K562 (cell line): ENCODE data around the gene LY6G5B. TPM values are rescaled to one million over a fixed set of nuclear protein-coding genes. Genes with fewer than 3 reads are reported as not detected.

Experiments
- CC2D1A ChIP-seq: fragments of 450-650 bp; IDR thresholded peaks from 2 replicates; pipeline ENCODE4 v1.6.1; 2017; ENCODE audit warnings: mild to moderate bottlenecking
- CXXC5 ChIP-seq: fragments of 250-450 bp; sonication (Bioruptor Pico); IDR thresholded peaks from 2 replicates; pipeline ENCODE4 v1.8.0; 2022; ENCODE audit warnings: inconsistent platforms, mild to moderate bottlenecking, moderate library complexity
- GTF2F1 ChIP-seq: IDR thresholded peaks from 2 replicates; pipeline ENCODE4 v1.6.1; 2011; ENCODE audit warnings: low read depth, low read length, improper control_type of control experiment
- MAFG ChIP-seq: fragments of 450-650 bp; conservative IDR thresholded peaks from 2 replicates; pipeline ENCODE4 v1.6.1; 2016; ENCODE audit warnings: missing genetic modification characterization, missing compliant biosample characterization
- MYNN ChIP-seq, 2 experiments: sonication (generic); formaldehyde crosslinking in 1 of 2; IDR thresholded peaks; 2 replicates each; pipeline versions ENCODE4 v1.5.0 to v1.6.1; 2016 to 2020; ENCODE audit warnings: antibody characterized with exemption in 1 of 2, missing genetic modification reagents in 1 of 2
- NFXL1 ChIP-seq: fragments of 450-650 bp; formaldehyde crosslinking; IDR thresholded peaks from 2 replicates; pipeline ENCODE4 v1.4.0; 2021; ENCODE audit warnings: mild to moderate bottlenecking
- TEAD1 ChIP-seq, 2 experiments: fragments of 450-650 bp in 1 of 2; sonication (generic) in 1 of 2; formaldehyde crosslinking; IDR thresholded peaks; 2 replicates each; pipeline versions ENCODE4 v1.4.0 to v1.8.0; 2020 to 2022; ENCODE audit warnings: mild to moderate bottlenecking in 2 of 2, missing genetic modification reagents in 1 of 2
- ZNF212 ChIP-seq: fragments of 450-650 bp; formaldehyde crosslinking; IDR thresholded peaks from 2 replicates; pipeline ENCODE4 v1.4.0; 2020; ENCODE audit warnings: mild to moderate bottlenecking
- polyA plus RNA-seq, 8 experiments: library from polyadenylated mRNA; depleted of rRNA in 4 of 8; stranded (reverse) in 5 of 8; unstranded in 3 of 8; fragments of >200 nt; fragmentation: Nextera tagmentation in 2 of 8; fragmentation: Illumina TruSeq in 1 of 8; extraction: Ambion mirVana in 2 of 8; extraction: Trizol in 1 of 8; gene quantifications; 2 replicates each; pipeline versions ENCODE4 v1.2.1 to v1.2.3, GENCODE V29; 2011 to 2014; ENCODE audit warnings: inconsistent platforms in 1 of 8, missing spikeins in 1 of 8
- total RNA-seq, 7 experiments: library from RNA; depleted of rRNA in 6 of 7; stranded (reverse); fragments of >200 nt in 6 of 7; fragmentation: Illumina TruSeq in 2 of 7; extraction: Trizol in 2 of 7; gene quantifications; 2 replicates each; pipeline versions ENCODE4 v1.2.1 to v1.2.3, GENCODE V29; 2011 to 2021; ENCODE audit warnings: low replicate concordance in 1 of 7
- TF ChIP-seq, protein P1 (sequence below): fragments of 250-450 bp; sonication (Bioruptor Pico); IDR thresholded peaks from 2 replicates; pipeline ENCODE4 v1.9.0; 2021; ENCODE audit warnings: mild to moderate bottlenecking, inconsistent platforms
- TF ChIP-seq, protein P2 (sequence below): IDR thresholded peaks from 2 replicates; pipeline ENCODE4 v1.6.1; 2014; ENCODE audit warnings: antibody characterized with exemption
- TF ChIP-seq, protein P3 (sequence below), 2 experiments: fragments of 450-650 bp; formaldehyde crosslinking in 1 of 2; IDR thresholded peaks; 2 replicates each; pipeline versions ENCODE4 v1.4.0 to v1.6.1; 2014 to 2020; ENCODE audit warnings: mild to moderate bottlenecking in 2 of 2, borderline replicate concordance in 1 of 2, low read depth in 1 of 2
- TF ChIP-seq, protein P4 (sequence below), 2 experiments: fragments of 450-650 bp; conservative IDR thresholded peaks; 2 replicates each; pipeline ENCODE4 v1.6.1; 2017; ENCODE audit warnings: mild to moderate bottlenecking in 2 of 2, moderate library complexity in 2 of 2

The LY6G5B gene
- total and polyA plus RNA-seq, 9 of the 15 experiments (the other 6 are each of a cell fraction or from before 2014, with no cell fraction given), result 6.0 to 27.0 (median 7.5) TPM

DNA sequence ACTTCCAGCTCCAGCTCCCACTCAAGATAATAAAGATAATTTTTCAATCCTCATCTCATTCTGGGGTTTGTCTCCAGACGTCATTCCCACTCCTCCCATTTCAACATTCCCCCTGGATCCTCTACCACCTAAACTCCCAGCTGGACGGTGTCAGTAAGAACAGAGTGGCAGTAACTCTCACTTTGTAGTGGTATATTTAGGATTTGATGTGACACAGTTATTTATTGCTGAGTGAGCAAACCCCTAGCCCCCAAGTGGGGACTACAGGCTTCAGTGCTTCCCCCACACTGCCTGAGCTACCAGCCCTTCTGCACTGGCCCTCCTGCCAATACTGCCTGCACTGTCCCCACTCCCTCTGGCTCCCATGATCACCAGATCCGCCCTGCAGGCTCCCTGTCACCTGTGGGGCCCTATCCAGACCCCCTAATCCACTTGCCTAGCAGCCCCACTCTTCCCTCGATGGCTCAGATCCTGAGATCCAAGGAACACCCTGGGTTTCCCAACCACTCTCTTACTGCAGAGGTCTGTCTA is 11.6 kb upstream of the LY6G5B start (continued):
- TF ChIP-seq TEAD1 (CRISPR knock-in tag; IDR thresholded peaks at IDR 0.05) (peak in 1 of 2 experiments; percentile 36; a peak in 1 of 4 replicates), MAFG (tag) (peak; percentile 79), GTF2F1 (0 out of 2 replicates have a peak, but pooled peaks have one; percentile 65), MYNN (IDR thresholded peaks at IDR 0.05) (no peak), MYNN (CRISPR knock-in tag; IDR thresholded peaks at IDR 0.05) (no peak), CXXC5 (no peak), NFXL1 (no peak), CC2D1A (no peak), ZNF212 (no peak)
- TF ChIP-seq, protein P1, sequence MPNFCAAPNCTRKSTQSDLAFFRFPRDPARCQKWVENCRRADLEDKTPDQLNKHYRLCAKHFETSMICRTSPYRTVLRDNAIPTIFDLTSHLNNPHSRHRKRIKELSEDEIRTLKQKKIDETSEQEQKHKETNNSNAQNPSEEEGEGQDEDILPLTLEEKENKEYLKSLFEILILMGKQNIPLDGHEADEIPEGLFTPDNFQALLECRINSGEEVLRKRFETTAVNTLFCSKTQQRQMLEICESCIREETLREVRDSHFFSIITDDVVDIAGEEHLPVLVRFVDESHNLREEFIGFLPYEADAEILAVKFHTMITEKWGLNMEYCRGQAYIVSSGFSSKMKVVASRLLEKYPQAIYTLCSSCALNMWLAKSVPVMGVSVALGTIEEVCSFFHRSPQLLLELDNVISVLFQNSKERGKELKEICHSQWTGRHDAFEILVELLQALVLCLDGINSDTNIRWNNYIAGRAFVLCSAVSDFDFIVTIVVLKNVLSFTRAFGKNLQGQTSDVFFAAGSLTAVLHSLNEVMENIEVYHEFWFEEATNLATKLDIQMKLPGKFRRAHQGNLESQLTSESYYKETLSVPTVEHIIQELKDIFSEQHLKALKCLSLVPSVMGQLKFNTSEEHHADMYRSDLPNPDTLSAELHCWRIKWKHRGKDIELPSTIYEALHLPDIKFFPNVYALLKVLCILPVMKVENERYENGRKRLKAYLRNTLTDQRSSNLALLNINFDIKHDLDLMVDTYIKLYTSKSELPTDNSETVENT (CRISPR knock-in tag), result no peak
- TF ChIP-seq, protein P2, sequence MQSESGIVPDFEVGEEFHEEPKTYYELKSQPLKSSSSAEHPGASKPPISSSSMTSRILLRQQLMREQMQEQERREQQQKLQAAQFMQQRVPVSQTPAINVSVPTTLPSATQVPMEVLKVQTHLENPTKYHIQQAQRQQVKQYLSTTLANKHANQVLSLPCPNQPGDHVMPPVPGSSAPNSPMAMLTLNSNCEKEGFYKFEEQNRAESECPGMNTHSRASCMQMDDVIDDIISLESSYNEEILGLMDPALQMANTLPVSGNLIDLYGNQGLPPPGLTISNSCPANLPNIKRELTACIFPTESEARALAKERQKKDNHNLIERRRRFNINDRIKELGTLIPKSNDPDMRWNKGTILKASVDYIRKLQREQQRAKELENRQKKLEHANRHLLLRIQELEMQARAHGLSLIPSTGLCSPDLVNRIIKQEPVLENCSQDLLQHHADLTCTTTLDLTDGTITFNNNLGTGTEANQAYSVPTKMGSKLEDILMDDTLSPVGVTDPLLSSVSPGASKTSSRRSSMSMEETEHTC, result 0 out of 2 replicates have a peak, but pooled peaks have one; percentile 34
- TF ChIP-seq, protein P3, sequence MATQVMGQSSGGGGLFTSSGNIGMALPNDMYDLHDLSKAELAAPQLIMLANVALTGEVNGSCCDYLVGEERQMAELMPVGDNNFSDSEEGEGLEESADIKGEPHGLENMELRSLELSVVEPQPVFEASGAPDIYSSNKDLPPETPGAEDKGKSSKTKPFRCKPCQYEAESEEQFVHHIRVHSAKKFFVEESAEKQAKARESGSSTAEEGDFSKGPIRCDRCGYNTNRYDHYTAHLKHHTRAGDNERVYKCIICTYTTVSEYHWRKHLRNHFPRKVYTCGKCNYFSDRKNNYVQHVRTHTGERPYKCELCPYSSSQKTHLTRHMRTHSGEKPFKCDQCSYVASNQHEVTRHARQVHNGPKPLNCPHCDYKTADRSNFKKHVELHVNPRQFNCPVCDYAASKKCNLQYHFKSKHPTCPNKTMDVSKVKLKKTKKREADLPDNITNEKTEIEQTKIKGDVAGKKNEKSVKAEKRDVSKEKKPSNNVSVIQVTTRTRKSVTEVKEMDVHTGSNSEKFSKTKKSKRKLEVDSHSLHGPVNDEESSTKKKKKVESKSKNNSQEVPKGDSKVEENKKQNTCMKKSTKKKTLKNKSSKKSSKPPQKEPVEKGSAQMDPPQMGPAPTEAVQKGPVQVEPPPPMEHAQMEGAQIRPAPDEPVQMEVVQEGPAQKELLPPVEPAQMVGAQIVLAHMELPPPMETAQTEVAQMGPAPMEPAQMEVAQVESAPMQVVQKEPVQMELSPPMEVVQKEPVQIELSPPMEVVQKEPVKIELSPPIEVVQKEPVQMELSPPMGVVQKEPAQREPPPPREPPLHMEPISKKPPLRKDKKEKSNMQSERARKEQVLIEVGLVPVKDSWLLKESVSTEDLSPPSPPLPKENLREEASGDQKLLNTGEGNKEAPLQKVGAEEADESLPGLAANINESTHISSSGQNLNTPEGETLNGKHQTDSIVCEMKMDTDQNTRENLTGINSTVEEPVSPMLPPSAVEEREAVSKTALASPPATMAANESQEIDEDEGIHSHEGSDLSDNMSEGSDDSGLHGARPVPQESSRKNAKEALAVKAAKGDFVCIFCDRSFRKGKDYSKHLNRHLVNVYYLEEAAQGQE (IDR thresholded peaks at IDR 0.05; ENCODE audit: borderline replicate concordance), result 0 out of 2 replicates have a peak, but pooled peaks have one; percentile 1
- TF ChIP-seq, protein P3 (CRISPR knock-in tag; IDR thresholded peaks at IDR 0.05; ENCODE audit: low read depth), result no peak
- TF ChIP-seq, protein P4, sequence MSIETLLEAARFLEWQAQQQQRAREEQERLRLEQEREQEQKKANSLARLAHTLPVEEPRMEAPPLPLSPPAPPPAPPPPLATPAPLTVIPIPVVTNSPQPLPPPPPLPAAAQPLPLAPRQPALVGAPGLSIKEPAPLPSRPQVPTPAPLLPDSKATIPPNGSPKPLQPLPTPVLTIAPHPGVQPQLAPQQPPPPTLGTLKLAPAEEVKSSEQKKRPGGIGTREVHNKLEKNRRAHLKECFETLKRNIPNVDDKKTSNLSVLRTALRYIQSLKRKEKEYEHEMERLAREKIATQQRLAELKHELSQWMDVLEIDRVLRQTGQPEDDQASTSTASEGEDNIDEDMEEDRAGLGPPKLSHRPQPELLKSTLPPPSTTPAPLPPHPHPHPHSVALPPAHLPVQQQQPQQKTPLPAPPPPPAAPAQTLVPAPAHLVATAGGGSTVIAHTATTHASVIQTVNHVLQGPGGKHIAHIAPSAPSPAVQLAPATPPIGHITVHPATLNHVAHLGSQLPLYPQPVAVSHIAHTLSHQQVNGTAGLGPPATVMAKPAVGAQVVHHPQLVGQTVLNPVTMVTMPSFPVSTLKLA (conservative IDR thresholded peaks at IDR 0.05), result no peak
